PFSK-1 (cell line): Measurements from ENCODE around the gene SNX30.

Source experiments
- FOXP2 ChIP-seq: optimal IDR thresholded peaks from 2 replicates; pipeline ENCODE3; 2011; ENCODE audit warnings: borderline replicate concordance, control low read depth, inconsistent platforms; ENCODE audit not compliant: insufficient read depth; ENCODE audit errors: extremely low read length, extremely low read depth
- POLR2AphosphoS5 ChIP-seq: IDR thresholded peaks from 2 replicates; pipeline ENCODE4 v1.6.1; 2012; ENCODE audit warnings: low read depth, mild to moderate bottlenecking, control low read depth, low read length, moderate library complexity
- REST ChIP-seq, 2 experiments: IDR thresholded peaks; 2 replicates each; pipeline versions ENCODE4 v1.6.1 to v1.8.0; 2011 to 2012; ENCODE audit warnings: low read depth in 2 of 2, low read length in 2 of 2, control low read depth in 1 of 2, inconsistent platforms in 1 of 2, mild to moderate bottlenecking in 1 of 2, moderate library complexity in 1 of 2; ENCODE audit not compliant: insufficient read depth in 1 of 2
- SIN3A ChIP-seq: IDR thresholded peaks from 2 replicates; pipeline ENCODE4 v1.6.1; 2012; ENCODE audit warnings: mild to moderate bottlenecking, low read length, moderate library complexity, borderline replicate concordance; ENCODE audit not compliant: insufficient read depth
- TAF1 ChIP-seq: IDR thresholded peaks from 2 replicates; pipeline ENCODE4 v1.6.1; 2012; ENCODE audit warnings: low read length, control low read depth, borderline replicate concordance; ENCODE audit not compliant: insufficient read depth

DNA sequence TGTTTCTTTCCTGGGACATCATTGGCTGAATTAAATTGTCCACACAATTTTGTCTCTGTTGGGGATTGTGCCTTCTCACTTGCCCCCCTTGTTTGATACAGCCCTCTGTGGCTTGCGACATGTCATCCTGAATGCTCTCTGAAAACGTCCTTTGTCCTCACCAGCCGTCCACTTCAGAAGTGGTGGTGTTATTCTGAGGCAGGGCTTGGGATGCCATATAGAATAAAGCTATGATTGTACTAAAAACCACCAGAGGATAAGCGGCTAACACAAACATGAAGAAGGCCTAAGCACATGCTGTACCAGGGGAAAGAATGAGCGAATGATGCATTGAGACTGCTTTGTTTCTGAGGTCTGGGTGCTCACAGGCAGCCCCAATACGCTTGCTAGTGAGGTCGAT, 3.5 kb upstream of the SNX30 start:
- TF ChIP-seq POLR2AphosphoS5 (no peak), TAF1 (no peak), REST (IDR thresholded peaks at IDR 0.05; ENCODE audit: insufficient read depth in 1 of 2, low read depth in 2 of 2, low read length in 2 of 2) (no peak), SIN3A (no peak), FOXP2 (no peak)
